Panc1 (cell line): ENCODE results near the gene MDM2. TPM values are rescaled to one million over a fixed set of nuclear protein-coding genes. Genes with fewer than 3 reads are reported as not detected.

Experiments used
- ATAC-seq: fragments of 200-7000 bp; cut with Tn5 transposase; 2 replicates; pipeline ENCODE4 v1.9.1; 2020; ENCODE audit warnings: mild to moderate bottlenecking, moderate library complexity
- BruUV-seq: library from RNA; stranded (reverse); fragments of 400-500 nt; replicated peaks from 2 replicates; lab custom pipeline; 2021; lab: Mats Ljungman, UMichigan
- CTCF ChIA-PET: fragments of 300-600 bp; sonication (Branson Sonifier 250); formaldehyde crosslinking; loops from one replicate; lab custom pipeline; 2022; ENCODE audit warnings: antibody characterized with exemption; lab: Charles Lee
- POLR2A ChIA-PET: fragments of 300-600 bp; sonication (Branson Sonifier 250); formaldehyde crosslinking; loops from one replicate; lab custom pipeline; 2022; ENCODE audit warnings: antibody characterized with exemption; lab: Charles Lee
- DNase-seq: peaks from one replicate; pipeline ENCODE4 v3.0.0-alpha.2; 2010; ENCODE audit warnings: low read depth, low spot score
- H3K27ac ChIP-seq: 2 replicates; pipeline ENCODE4 v1.5.1; 2011; ENCODE audit warnings: mild to moderate bottlenecking, low read length, inconsistent platforms
- H3K27me3 ChIP-seq: fragments of 200-500 bp; sonication (Bioruptor generic); 2 replicates; pipeline ENCODE4 v1.6.0; 2014; ENCODE audit warnings: low read length, inconsistent platforms; ENCODE audit not compliant: control insufficient read depth, insufficient read depth
- H3K36me3 ChIP-seq: fragments of 200-500 bp; sonication (Bioruptor generic); 2 replicates; pipeline ENCODE4 v1.5.1; 2014; ENCODE audit warnings: inconsistent platforms, mild to moderate bottlenecking, low read length, moderate library complexity; ENCODE audit not compliant: control insufficient read depth, insufficient read depth
- H3K4me1 ChIP-seq: 2 replicates; pipeline ENCODE4 v1.5.1; 2011; ENCODE audit warnings: inconsistent platforms, mild to moderate bottlenecking, low read length, moderate library complexity; ENCODE audit not compliant: control insufficient read depth, insufficient read depth
- H3K4me3 ChIP-seq, 2 experiments: 2 replicates each; pipeline ENCODE4 v1.5.1; 2011 to 2012; ENCODE audit warnings: low read depth in 2 of 2, low read length in 2 of 2, mild to moderate bottlenecking in 2 of 2, inconsistent platforms in 1 of 2, moderate library complexity in 1 of 2
- H3K9me3 ChIP-seq: fragments of 200-500 bp; sonication (Bioruptor generic); 2 replicates; pipeline ENCODE4 v1.5.1; 2014; ENCODE audit warnings: low read depth, mild to moderate bottlenecking, inconsistent platforms, low read length, moderate library complexity; ENCODE audit not compliant: control insufficient read depth, insufficient read depth
- POLR2AphosphoS5 ChIP-seq: IDR thresholded peaks from 2 replicates; pipeline ENCODE4 v1.6.1; 2012; ENCODE audit warnings: mild to moderate bottlenecking, low read depth, low read length, moderate library complexity
- SIN3A ChIP-seq: IDR thresholded peaks from 2 replicates; pipeline ENCODE4 v1.6.1; 2012; ENCODE audit warnings: low read depth, mild to moderate bottlenecking, low read length, moderate library complexity, borderline replicate concordance; ENCODE audit not compliant: insufficient read depth
- TCF7L2 ChIP-seq: IDR thresholded peaks from 2 replicates; pipeline ENCODE4 v1.6.1; 2011; ENCODE audit warnings: mild to moderate bottlenecking, low read depth, low read length, inconsistent platforms
- in situ Hi-C: cut with HindIII; loops from 2 replicates; pipeline ENCODE4 v1.10.0; 2016; ENCODE audit warnings: low sequenced_read_pairs, low pct_unique_long_range_greater_than_20kb
- intact Hi-C: fragments of 100-400 bp; cut with micrococcal nuclease; formaldehyde crosslinking; loops from one replicate; pipeline ENCODE4 v1.10.0; 2022; ENCODE audit not compliant: unreplicated experiment
- total RNA-seq: library from RNA; stranded (reverse); gene quantifications from one replicate; pipeline ENCODE4 v1.2.1, GENCODE V29; 2021; ENCODE audit not compliant: unreplicated experiment
- TF ChIP-seq, protein P1 (sequence below): fragments of 450-650 bp; IDR thresholded peaks from 2 replicates; pipeline ENCODE4 v1.5.1; 2017; ENCODE audit warnings: mild to moderate bottlenecking
- TF ChIP-seq, protein P2 (sequence below), 2 experiments: IDR thresholded peaks; 2 replicates each; pipeline ENCODE4 v1.6.1; 2011 to 2012; ENCODE audit warnings: low read depth in 2 of 2, control low read depth in 1 of 2, low read length in 1 of 2, mild to moderate bottlenecking in 1 of 2, moderate library complexity in 1 of 2; ENCODE audit not compliant: insufficient read depth in 1 of 2

The MDM2 gene
- total RNA-seq, 1 experiment from 2014 or later: 101 TPM

DNA sequence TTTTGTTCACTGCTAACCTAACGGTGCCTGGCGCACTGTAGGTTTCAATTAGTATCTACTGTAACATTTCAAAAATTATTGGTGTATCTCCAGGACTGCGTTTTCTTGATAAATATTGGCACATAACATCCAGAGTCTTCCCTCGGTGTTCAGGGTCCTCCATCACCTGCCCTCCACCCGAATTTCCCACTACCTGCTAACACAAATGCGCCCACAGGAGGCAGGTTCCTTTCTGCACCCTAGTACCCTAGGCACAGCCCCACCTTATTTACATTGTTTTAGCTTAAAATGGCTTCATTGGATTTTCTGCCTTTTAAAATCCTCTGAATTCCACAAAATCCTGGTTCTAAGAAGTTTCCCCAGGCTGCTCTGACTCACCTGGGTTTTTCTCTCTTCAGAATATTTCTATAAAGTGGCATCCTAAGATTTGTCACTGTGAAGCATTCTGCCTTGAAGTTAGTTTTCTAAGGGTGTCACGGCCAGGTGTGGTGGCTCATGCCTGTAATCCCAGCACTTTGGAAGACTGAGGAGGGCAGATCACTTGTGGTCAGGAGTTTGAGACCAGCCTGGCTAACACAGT lies 86.4 kb downstream of the MDM2 start:
- no TSS peak for BruUV-seq

DNA sequence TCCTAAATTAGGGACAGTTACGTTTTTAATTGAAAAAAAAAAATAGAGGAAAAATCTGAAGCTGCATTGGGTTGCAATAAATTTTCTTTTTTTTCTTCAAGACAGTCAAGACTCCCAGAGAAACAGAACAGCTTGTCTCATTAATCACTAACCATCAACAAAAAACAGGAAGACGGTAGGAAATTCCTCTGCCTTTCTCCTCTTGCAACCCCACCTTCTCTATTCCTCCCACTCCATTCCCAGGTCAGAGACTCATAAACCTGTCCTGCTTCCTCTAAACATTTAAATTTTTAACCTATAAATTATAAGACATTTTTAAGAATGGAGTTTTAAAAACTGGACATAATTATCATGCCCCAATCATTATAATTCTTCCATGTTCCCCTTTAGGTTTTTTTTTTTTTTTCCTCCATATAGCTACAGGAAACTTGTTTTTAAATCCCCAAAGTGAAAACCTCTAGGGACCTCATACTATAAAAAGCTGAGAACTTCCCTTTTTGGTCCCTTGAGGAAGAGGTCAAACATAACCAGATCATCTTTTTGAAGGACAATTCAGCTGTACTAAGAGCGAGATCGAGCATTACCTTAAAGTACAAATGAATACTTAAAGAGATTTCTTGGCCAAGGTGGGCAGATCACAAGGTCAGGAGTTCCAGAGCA lies 89.0 kb downstream of the MDM2 start:
- Histone ChIP-seq H3K27me3 (no peaks in the 10 kb centered on the region), H3K9me3 (no peaks in the 10 kb centered on the region), H3K4me3 (no peak overlapping the region), H3K36me3 (no peaks in the 10 kb centered on the region), H3K4me1 (no peaks in the 10 kb centered on the region), H3K27ac (no peak overlapping the region)
- TF ChIP-seq SIN3A: no peak
- TF ChIP-seq, protein P1, sequence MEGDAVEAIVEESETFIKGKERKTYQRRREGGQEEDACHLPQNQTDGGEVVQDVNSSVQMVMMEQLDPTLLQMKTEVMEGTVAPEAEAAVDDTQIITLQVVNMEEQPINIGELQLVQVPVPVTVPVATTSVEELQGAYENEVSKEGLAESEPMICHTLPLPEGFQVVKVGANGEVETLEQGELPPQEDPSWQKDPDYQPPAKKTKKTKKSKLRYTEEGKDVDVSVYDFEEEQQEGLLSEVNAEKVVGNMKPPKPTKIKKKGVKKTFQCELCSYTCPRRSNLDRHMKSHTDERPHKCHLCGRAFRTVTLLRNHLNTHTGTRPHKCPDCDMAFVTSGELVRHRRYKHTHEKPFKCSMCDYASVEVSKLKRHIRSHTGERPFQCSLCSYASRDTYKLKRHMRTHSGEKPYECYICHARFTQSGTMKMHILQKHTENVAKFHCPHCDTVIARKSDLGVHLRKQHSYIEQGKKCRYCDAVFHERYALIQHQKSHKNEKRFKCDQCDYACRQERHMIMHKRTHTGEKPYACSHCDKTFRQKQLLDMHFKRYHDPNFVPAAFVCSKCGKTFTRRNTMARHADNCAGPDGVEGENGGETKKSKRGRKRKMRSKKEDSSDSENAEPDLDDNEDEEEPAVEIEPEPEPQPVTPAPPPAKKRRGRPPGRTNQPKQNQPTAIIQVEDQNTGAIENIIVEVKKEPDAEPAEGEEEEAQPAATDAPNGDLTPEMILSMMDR: no peak
- TF ChIP-seq TCF7L2: no peak
- TF ChIP-seq, protein P2, sequence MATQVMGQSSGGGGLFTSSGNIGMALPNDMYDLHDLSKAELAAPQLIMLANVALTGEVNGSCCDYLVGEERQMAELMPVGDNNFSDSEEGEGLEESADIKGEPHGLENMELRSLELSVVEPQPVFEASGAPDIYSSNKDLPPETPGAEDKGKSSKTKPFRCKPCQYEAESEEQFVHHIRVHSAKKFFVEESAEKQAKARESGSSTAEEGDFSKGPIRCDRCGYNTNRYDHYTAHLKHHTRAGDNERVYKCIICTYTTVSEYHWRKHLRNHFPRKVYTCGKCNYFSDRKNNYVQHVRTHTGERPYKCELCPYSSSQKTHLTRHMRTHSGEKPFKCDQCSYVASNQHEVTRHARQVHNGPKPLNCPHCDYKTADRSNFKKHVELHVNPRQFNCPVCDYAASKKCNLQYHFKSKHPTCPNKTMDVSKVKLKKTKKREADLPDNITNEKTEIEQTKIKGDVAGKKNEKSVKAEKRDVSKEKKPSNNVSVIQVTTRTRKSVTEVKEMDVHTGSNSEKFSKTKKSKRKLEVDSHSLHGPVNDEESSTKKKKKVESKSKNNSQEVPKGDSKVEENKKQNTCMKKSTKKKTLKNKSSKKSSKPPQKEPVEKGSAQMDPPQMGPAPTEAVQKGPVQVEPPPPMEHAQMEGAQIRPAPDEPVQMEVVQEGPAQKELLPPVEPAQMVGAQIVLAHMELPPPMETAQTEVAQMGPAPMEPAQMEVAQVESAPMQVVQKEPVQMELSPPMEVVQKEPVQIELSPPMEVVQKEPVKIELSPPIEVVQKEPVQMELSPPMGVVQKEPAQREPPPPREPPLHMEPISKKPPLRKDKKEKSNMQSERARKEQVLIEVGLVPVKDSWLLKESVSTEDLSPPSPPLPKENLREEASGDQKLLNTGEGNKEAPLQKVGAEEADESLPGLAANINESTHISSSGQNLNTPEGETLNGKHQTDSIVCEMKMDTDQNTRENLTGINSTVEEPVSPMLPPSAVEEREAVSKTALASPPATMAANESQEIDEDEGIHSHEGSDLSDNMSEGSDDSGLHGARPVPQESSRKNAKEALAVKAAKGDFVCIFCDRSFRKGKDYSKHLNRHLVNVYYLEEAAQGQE (IDR thresholded peaks at IDR 0.05; ENCODE audit: insufficient read depth in 1 of 2, low read depth in 2 of 2, low read length in 1 of 2): no peak
- TF ChIP-seq POLR2AphosphoS5: no peak
- ATAC-seq (no peak), DNase-seq (no peak)
- in situ Hi-C loops (no loop called here), intact Hi-C loops (no loop called here)
- ChIA-PET POLR2A (interaction anchor here (0.6 kb wide), 1 partner anchor 121 kb away, joined by 5 read pairs; no protein-coding TSS in a partner anchor), CTCF (no interaction called here)
- no TSS peak for BruUV-seq

More for the DNA sequence above, 86.4 kb downstream of the MDM2 start:
- Histone ChIP-seq H3K4me3 (no peak overlapping the region), H3K27me3 (no peaks in the 10 kb centered on the region), H3K27ac (no peak overlapping the region), H3K4me1 (no peaks in the 10 kb centered on the region), H3K36me3 (no peaks in the 10 kb centered on the region), H3K9me3 (no peaks in the 10 kb centered on the region)
- POLR2A ChIA-PET: no interaction called here
- DNase-seq (no peak), ATAC-seq (no peak)
- in situ Hi-C loops (no loop called here), intact Hi-C loops (no loop called here)
- CTCF ChIA-PET: no interaction called here
- TF ChIP-seq, protein P1: no peak
- TF ChIP-seq, protein P2 (IDR thresholded peaks at IDR 0.05; ENCODE audit: insufficient read depth in 1 of 2, low read depth in 2 of 2, low read length in 1 of 2): no peak
- TF ChIP-seq TCF7L2 (no peak), POLR2AphosphoS5 (no peak), SIN3A (no peak)
